Mesendoderm (in vitro differentiated cells): Measurements from ENCODE around the gene MAK.
"Not testable (repeated sequence)": the region's sequence is repeated elsewhere in the genome, so short reads cannot be mapped to it uniquely, and the experiment has no call there.

Source experiments
- DNase-seq: peaks from one replicate; pipeline ENCODE4 v3.0.0; 2013
- H2AK5ac ChIP-seq: 2 replicates; pipeline ENCODE4 v1.6.1; 2013; ENCODE audit warnings: low read length, inconsistent platforms
- H2BK120ac ChIP-seq: 2 replicates; pipeline ENCODE4 v1.6.1; 2013; ENCODE audit warnings: low read depth, mild to moderate bottlenecking, low read length, moderate library complexity, mixed read lengths
- H2BK15ac ChIP-seq: replicated peaks from 2 replicates; pipeline ENCODE4 v1.6.1; 2013; ENCODE audit warnings: low read depth, mild to moderate bottlenecking, moderate library complexity
- H2BK5ac ChIP-seq: 2 replicates; pipeline ENCODE4 v1.6.1; 2013; ENCODE audit warnings: low read length, inconsistent platforms
- H3K18ac ChIP-seq: 2 replicates; pipeline ENCODE4 v1.6.1; 2013; ENCODE audit warnings: mild to moderate bottlenecking, low read length, mixed read lengths
- H3K23ac ChIP-seq: one replicate; pipeline ENCODE4 v1.6.1; 2013; ENCODE audit warnings: low read length
- H3K27ac ChIP-seq: 2 replicates; pipeline ENCODE4 v1.5.1; 2013; ENCODE audit warnings: low read depth, mild to moderate bottlenecking, inconsistent platforms, low read length, moderate library complexity
- H3K27me3 ChIP-seq: 2 replicates; pipeline ENCODE4 v1.6.1; 2013; ENCODE audit warnings: low read length, control low read depth, mild to moderate bottlenecking, inconsistent platforms; ENCODE audit not compliant: insufficient read depth, poor library complexity
- H3K36me3 ChIP-seq: 2 replicates; pipeline ENCODE4 v1.6.1; 2013; ENCODE audit warnings: low read length, inconsistent platforms; ENCODE audit not compliant: control insufficient read depth, insufficient read depth
- H3K4ac ChIP-seq: one replicate; pipeline ENCODE4 v1.6.1; 2013; ENCODE audit warnings: low read depth, mild to moderate bottlenecking, low read length, moderate library complexity
- H3K4me1 ChIP-seq: 2 replicates; pipeline ENCODE4 v1.6.1; 2013; ENCODE audit warnings: low read depth, low read length, inconsistent platforms; ENCODE audit not compliant: control insufficient read depth
- H3K4me2 ChIP-seq: 2 replicates; pipeline ENCODE4 v1.6.1; 2013; ENCODE audit warnings: low read length
- H3K4me3 ChIP-seq: 2 replicates; pipeline ENCODE4 v1.5.1; 2013; ENCODE audit warnings: mild to moderate bottlenecking, low read length
- H3K56ac ChIP-seq: one replicate; pipeline ENCODE4 v1.6.1; 2013; ENCODE audit warnings: low read length
- H3K79me1 ChIP-seq: 2 replicates; pipeline ENCODE4 v1.6.1; 2013; ENCODE audit warnings: low read length, inconsistent platforms
- H3K79me2 ChIP-seq: 2 replicates; pipeline ENCODE4 v1.6.1; 2013; ENCODE audit warnings: mild to moderate bottlenecking, low read length; ENCODE audit not compliant: control insufficient read depth, insufficient read depth
- H3K9ac ChIP-seq: 2 replicates; pipeline ENCODE4 v1.6.1; 2013; ENCODE audit warnings: low read length, inconsistent platforms
- H4K5ac ChIP-seq: one replicate; pipeline ENCODE4 v1.6.1; 2013; ENCODE audit warnings: low read length
- H4K8ac ChIP-seq: one replicate; pipeline ENCODE4 v1.6.1; 2013; ENCODE audit warnings: low read depth, mild to moderate bottlenecking, control low read depth, low read length, moderate library complexity
- WGBS: extraction: QIAGEN DNeasy Blood & Tissue Kit; methylation state at CpG from one replicate; pipeline ENCODE4 v1.1.7; 2013; ENCODE audit warnings: low lambda C conversion rate, missing lambda C conversion rate; ENCODE audit not compliant: insufficient coverage; ENCODE audit errors: extremely low coverage; 5-methylcytosine and 5-hydroxymethylcytosine counted together

The MAK gene

GRCh38 chr6:10874207-10874606, 35.9 kb upstream of the MAK start:
- no peak overlapping the region for H3K23ac ChIP-seq
- no peak overlapping the region for H4K5ac ChIP-seq
- no peak for DNase-seq

GRCh38 chr6:10873374-10873773, 35.0 kb upstream of the MAK start:
- Histone ChIP-seq H4K5ac (no peak overlapping the region), H3K36me3 (no peaks in the 10 kb centered on the region), H2BK15ac (no peak overlapping the region), H2BK120ac (no peak overlapping the region), H3K27ac (no peak overlapping the region), H3K4me3 (no peak overlapping the region), H3K23ac (no peak overlapping the region), H3K4ac (no peak overlapping the region), H3K18ac (no peak overlapping the region), H3K9ac (no peak overlapping the region), H3K79me1 (no peaks in the 10 kb centered on the region), H3K79me2 (no peaks in the 10 kb centered on the region), H3K4me2 (no peak overlapping the region), H2AK5ac (no peak overlapping the region), H3K4me1 (no peaks in the 10 kb centered on the region), H2BK5ac (no peak overlapping the region), H4K8ac (no peak overlapping the region), H3K56ac (no peak overlapping the region), H3K27me3 (no peaks in the 10 kb centered on the region)
- no peak for DNase-seq
- WGBS, result no CpG with 5 or more reads among the region's 1 CpG

More at GRCh38 chr6:10874207-10874606, 35.9 kb upstream of the MAK start:
- Histone ChIP-seq H3K18ac (no peak overlapping the region), H3K4me2 (no peak overlapping the region), H3K27me3 (no peaks in the 10 kb centered on the region), H2AK5ac (no peak overlapping the region), H3K4ac (no peak overlapping the region), H2BK120ac (no peak overlapping the region), H3K36me3 (no peaks in the 10 kb centered on the region), H3K9ac (no peak overlapping the region), H3K56ac (no peak overlapping the region), H2BK15ac (no peak overlapping the region), H2BK5ac (no peak overlapping the region), H3K4me1 (no peaks in the 10 kb centered on the region), H3K4me3 (no peak overlapping the region), H4K8ac (no peak overlapping the region), H3K79me1 (no peaks in the 10 kb centered on the region), H3K79me2 (no peaks in the 10 kb centered on the region), H3K27ac (no peak overlapping the region)
- WGBS, result no CpG with 5 or more reads among the region's 6 CpGs

GRCh38 chr6:10867952-10868351, 29.6 kb upstream of the MAK start:
- Histone ChIP-seq H2BK15ac (no peak overlapping the region), H3K27ac (no peak overlapping the region), H3K23ac (no peak overlapping the region), H2BK120ac (no peak overlapping the region), H3K27me3 (no peaks in the 10 kb centered on the region), H3K56ac (no peak overlapping the region), H3K4ac (no peak overlapping the region), H3K79me1 (no peaks in the 10 kb centered on the region), H2BK5ac (no peak overlapping the region), H3K4me1 (no peaks in the 10 kb centered on the region), H2AK5ac (no peak overlapping the region), H3K4me3 (no peak overlapping the region), H3K4me2 (no peak overlapping the region), H3K9ac (no peak overlapping the region), H3K36me3 (no peaks in the 10 kb centered on the region), H4K8ac (no peak overlapping the region), H3K18ac (no peak overlapping the region), H4K5ac (no peak overlapping the region), H3K79me2 (no peaks in the 10 kb centered on the region)
- DNase-seq, result no peak
- WGBS, result no CpG with 5 or more reads among the region's 3 CpGs

- H3K4me3 ChIP-seq, H3K79me2 ChIP-seq, DNase-seq, H3K36me3 ChIP-seq, H3K27ac ChIP-seq, H4K5ac ChIP-seq, H3K4me2 ChIP-seq, H2BK5ac ChIP-seq, H3K56ac ChIP-seq, H2BK15ac ChIP-seq, H3K4me1 ChIP-seq, H3K27me3 ChIP-seq, H3K9ac ChIP-seq, H3K18ac ChIP-seq, H3K79me1 ChIP-seq, H2BK120ac ChIP-seq, H3K4ac ChIP-seq, H2AK5ac ChIP-seq, H3K23ac ChIP-seq, H4K8ac ChIP-seq: not testable (repeated sequence)
- WGBS, result no CpG with 5 or more reads among the region's 3 CpGs
Observed at GRCh38 chr6:10866709-10867108, 28.4 kb upstream of the MAK start.

- H2AK5ac ChIP-seq, H3K4ac ChIP-seq, H3K79me1 ChIP-seq, H3K36me3 ChIP-seq, H3K79me2 ChIP-seq, H3K27ac ChIP-seq, H3K4me3 ChIP-seq, H3K23ac ChIP-seq, H2BK120ac ChIP-seq, H4K8ac ChIP-seq, H2BK5ac ChIP-seq, H3K4me2 ChIP-seq, H3K4me1 ChIP-seq, H3K56ac ChIP-seq, H4K5ac ChIP-seq, H3K9ac ChIP-seq, H3K27me3 ChIP-seq, H2BK15ac ChIP-seq, DNase-seq, H3K18ac ChIP-seq: not testable (repeated sequence)
- no CpG with 5 or more reads among the region's 7 CpGs for WGBS
Observed at GRCh38 chr6:10863031-10863430, 24.7 kb upstream of the MAK start.

GRCh38 chr6:10862361-10862760, 24.0 kb upstream of the MAK start:
- no peaks in the 10 kb centered on the region for H3K4me1 ChIP-seq
- H3K4me2 ChIP-seq, result no peak overlapping the region
- H3K27ac ChIP-seq, result no peak overlapping the region
- no peak overlapping the region for H4K8ac ChIP-seq
- H3K27me3 ChIP-seq, result no peaks in the 10 kb centered on the region
- H3K56ac ChIP-seq, result no peak overlapping the region
- H2BK15ac ChIP-seq, result no peak overlapping the region
- H3K4me3 ChIP-seq, result no peak overlapping the region
- no peak overlapping the region for H2AK5ac ChIP-seq
- no peak overlapping the region for H3K18ac ChIP-seq
- H2BK5ac ChIP-seq, result no peak overlapping the region
- no peaks in the 10 kb centered on the region for H3K79me2 ChIP-seq
- H3K4ac ChIP-seq, result no peak overlapping the region
- no CpG with 5 or more reads among the region's 4 CpGs for WGBS
- H3K23ac ChIP-seq, result no peak overlapping the region
- no peak overlapping the region for H3K9ac ChIP-seq
- H4K5ac ChIP-seq, result no peak overlapping the region
- no peaks in the 10 kb centered on the region for H3K79me1 ChIP-seq
- no peak overlapping the region for H2BK120ac ChIP-seq
- DNase-seq, result no peak
- H3K36me3 ChIP-seq, result no peaks in the 10 kb centered on the region
